RWPE2 (cell line): ENCODE results near the gene ANAPC13.

Experiments used
- ATAC-seq: fragments of 200-7000 bp; cut with Tn5 transposase; 3 replicates; pipeline ENCODE4 v1.9.1; 2021; ENCODE audit warnings: low read depth
- DNase-seq: peaks from one replicate; pipeline ENCODE4 v3.0.0-alpha.2; 2020; ENCODE audit warnings: low spot score
- H3K27ac ChIP-seq: fragments of 450-650 bp; 2 replicates; pipeline ENCODE4 v1.5.1; 2017; ENCODE audit warnings: mild to moderate bottlenecking; ENCODE audit not compliant: poor library complexity, severe bottlenecking
- H3K27me3 ChIP-seq: fragments of 250-450 bp; sonication (Bioruptor Pico); 2 replicates; pipeline ENCODE4 v1.5.1; 2021; ENCODE audit warnings: mild to moderate bottlenecking, moderate library complexity; ENCODE audit not compliant: insufficient read depth, poor library complexity, severe bottlenecking
- H3K36me3 ChIP-seq: fragments of 250-450 bp; sonication (Bioruptor Pico); 2 replicates; pipeline ENCODE4 v1.5.1; 2020; ENCODE audit warnings: low read depth, mild to moderate bottlenecking, moderate library complexity
- H3K4me1 ChIP-seq: fragments of 250-450 bp; sonication (Bioruptor Pico); 2 replicates; pipeline ENCODE4 v1.5.1; 2021; ENCODE audit warnings: mild to moderate bottlenecking, moderate library complexity; ENCODE audit not compliant: insufficient read depth, poor library complexity, severe bottlenecking
- H3K4me3 ChIP-seq: fragments of 250-450 bp; sonication (Bioruptor Pico); 2 replicates; pipeline ENCODE4 v1.5.1; 2021; ENCODE audit warnings: mild to moderate bottlenecking, moderate library complexity; ENCODE audit not compliant: severe bottlenecking
- H3K9me3 ChIP-seq: fragments of 250-450 bp; sonication (Bioruptor Pico); 2 replicates; pipeline ENCODE4 v1.5.1; 2021; ENCODE audit warnings: mild to moderate bottlenecking, moderate library complexity; ENCODE audit not compliant: severe bottlenecking
- TF ChIP-seq, protein P1 (sequence below): fragments of 450-650 bp; IDR thresholded peaks from one replicate; pipeline ENCODE4 v1.5.1; 2017; ENCODE audit warnings: mild to moderate bottlenecking, moderate library complexity; ENCODE audit not compliant: poor library complexity, severe bottlenecking

The ANAPC13 gene

DNA sequence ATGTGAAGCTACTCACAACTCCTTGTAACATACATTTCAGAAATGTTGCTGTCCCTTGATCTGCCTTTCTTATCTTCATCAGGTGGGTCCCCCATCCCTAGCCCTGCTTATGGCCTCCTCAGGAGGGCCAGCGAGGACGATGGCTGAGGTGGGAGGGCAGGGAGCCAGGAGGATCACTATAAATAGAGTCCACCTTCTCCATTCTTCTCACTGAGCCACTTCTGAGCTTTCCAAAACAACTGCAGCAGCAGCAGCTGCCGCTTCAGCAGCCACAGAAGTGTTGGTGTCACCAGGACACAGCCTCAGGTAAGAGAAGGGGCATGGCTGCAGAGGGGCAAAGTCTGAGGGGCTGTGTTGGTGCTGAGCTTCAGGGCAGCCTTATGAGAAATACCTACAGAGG, 53.5 kb downstream of the ANAPC13 start:
- DNase-seq (no peak), ATAC-seq (no peak)

DNA sequence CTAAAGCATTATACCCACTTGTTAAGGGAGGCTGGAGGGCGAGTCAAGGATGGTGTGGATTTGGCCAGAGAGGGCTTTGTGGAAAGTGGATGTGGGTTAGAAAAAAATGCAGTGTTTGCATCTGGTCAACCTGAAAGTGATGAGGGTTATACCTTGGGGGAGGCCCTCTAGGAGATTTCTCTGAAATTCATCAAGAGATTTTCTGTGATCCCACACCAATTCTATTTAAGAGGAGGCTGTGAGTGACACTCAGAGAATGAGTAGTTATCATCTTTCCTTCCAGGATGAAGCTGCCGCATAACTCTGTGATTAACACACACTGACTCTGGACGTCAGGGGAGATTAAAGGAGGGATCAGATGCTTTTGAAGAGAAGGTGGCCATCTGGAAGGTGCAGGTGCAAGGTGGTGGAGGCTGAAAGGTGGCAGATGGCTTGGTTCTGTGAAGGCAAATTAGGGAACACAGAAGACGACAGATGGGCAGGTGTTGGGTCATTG, 54.8 kb downstream of the ANAPC13 start:
- no peaks in the 10 kb centered on the region for H3K27me3 ChIP-seq

More for the DNA sequence above, 53.5 kb downstream of the ANAPC13 start:
- H3K4me1 ChIP-seq = peaks cover 14% of the 10 kb centered on the region
- TF ChIP-seq, protein P1, sequence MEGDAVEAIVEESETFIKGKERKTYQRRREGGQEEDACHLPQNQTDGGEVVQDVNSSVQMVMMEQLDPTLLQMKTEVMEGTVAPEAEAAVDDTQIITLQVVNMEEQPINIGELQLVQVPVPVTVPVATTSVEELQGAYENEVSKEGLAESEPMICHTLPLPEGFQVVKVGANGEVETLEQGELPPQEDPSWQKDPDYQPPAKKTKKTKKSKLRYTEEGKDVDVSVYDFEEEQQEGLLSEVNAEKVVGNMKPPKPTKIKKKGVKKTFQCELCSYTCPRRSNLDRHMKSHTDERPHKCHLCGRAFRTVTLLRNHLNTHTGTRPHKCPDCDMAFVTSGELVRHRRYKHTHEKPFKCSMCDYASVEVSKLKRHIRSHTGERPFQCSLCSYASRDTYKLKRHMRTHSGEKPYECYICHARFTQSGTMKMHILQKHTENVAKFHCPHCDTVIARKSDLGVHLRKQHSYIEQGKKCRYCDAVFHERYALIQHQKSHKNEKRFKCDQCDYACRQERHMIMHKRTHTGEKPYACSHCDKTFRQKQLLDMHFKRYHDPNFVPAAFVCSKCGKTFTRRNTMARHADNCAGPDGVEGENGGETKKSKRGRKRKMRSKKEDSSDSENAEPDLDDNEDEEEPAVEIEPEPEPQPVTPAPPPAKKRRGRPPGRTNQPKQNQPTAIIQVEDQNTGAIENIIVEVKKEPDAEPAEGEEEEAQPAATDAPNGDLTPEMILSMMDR = no peak
- H3K36me3 ChIP-seq = no peaks in the 10 kb centered on the region
- H3K27ac ChIP-seq = no peak overlapping the region
- no peaks in the 10 kb centered on the region for H3K9me3 ChIP-seq
- no peak overlapping the region for H3K4me3 ChIP-seq
- H3K27me3 ChIP-seq = no peaks in the 10 kb centered on the region

DNA sequence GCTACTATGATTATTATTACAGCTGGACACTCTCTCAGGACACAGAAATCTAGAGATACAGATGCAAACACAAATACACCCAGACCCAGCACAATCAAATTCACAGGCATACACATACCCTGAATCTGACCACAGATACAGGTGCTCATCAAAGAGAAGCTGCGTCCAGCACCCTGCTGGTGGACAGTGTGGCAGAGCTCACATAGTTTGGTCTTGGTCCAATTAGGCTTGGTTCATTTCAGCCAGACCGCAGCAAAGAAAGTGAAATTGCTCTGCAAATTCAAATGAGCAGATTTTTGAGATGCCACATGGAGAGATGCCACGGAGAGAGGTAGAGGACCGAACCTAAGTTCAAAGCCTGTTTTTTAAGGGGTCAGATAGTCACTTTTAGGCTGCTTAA, 55.6 kb downstream of the ANAPC13 start:
- no peaks in the 10 kb centered on the region for H3K9me3 ChIP-seq
- H3K4me3 ChIP-seq = no peak overlapping the region
- H3K36me3 ChIP-seq = no peaks in the 10 kb centered on the region
- no peak for ATAC-seq
- no peaks in the 10 kb centered on the region for H3K27me3 ChIP-seq
- H3K4me1 ChIP-seq = peaks cover 13% of the 10 kb centered on the region
- DNase-seq = no peak
- TF ChIP-seq, protein P1 = no peak
- no peak overlapping the region for H3K27ac ChIP-seq

More for the DNA sequence above, 54.8 kb downstream of the ANAPC13 start:
- TF ChIP-seq, protein P1 = no peak
- Histone ChIP-seq H3K36me3 (no peaks in the 10 kb centered on the region), H3K27ac (no peak overlapping the region), H3K4me3 (no peak overlapping the region), H3K9me3 (no peaks in the 10 kb centered on the region), H3K4me1 (peaks cover 13% of the 10 kb centered on the region)
- ATAC-seq (no peak), DNase-seq (no peak)

DNA sequence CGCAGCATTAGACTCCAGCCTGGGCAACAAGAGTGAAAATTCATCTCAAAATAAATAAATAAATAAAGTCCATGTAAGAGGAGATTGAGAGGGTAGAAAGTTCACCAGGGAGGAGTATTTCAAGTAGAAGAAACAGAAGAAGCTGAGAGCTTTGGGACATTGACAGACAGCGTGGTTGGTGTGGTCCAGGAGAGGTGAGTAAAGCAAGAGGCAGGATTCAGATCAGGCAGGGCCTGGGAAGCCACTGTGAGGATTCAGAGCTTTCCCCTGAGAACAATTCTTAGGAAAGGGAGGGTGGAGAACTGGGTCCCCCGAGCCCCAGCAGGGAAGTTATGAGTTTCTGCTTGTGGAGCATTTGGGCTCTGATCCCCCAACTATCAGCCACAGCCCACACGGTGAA, 57.4 kb downstream of the ANAPC13 start:
- Histone ChIP-seq H3K9me3 (no peaks in the 10 kb centered on the region), H3K27ac (peak overlapping the region; percentile 86), H3K27me3 (no peaks in the 10 kb centered on the region), H3K4me3 (no peak overlapping the region), H3K36me3 (no peaks in the 10 kb centered on the region), H3K4me1 (peaks cover 13% of the 10 kb centered on the region)
- ATAC-seq = no peak
- DNase-seq = no peak
- TF ChIP-seq, protein P1 = no peak
